HepG2 (cell line): ENCODE measurements around the gene SLCO3A1. TPM values are rescaled to one million over a fixed set of nuclear protein-coding genes. Genes with fewer than 3 reads are reported as not detected.

Source experiments
- ATAC-seq: fragments of 200-7000 bp; cut with Tn5 transposase; 3 replicates; pipeline ENCODE4 v1.9.1; 2020; ENCODE audit warnings: mild to moderate bottlenecking, moderate library complexity
- BruUV-seq: library from RNA; stranded (reverse); fragments of 400-500 nt; replicated peaks from 2 replicates; lab custom pipeline; 2021; lab: Mats Ljungman, UMichigan
- CTCF ChIA-PET: fragments of 300-600 bp; formaldehyde crosslinking; extraction: SDS; loops from one replicate; lab custom pipeline; 2021; ENCODE audit warnings: low total read pairs, inconsistent platforms, low intra/inter-chr PET ratio; lab: Yijun Ruan, JAX
- POLR2A ChIA-PET: fragments of 350-600 bp; sonication (Branson Sonifier 250); formaldehyde crosslinking; loops from one replicate; lab custom pipeline; 2020; ENCODE audit warnings: antibody characterized with exemption, inconsistent platforms; lab: Yijun Ruan, JAX
- DNase-seq: peaks from one replicate; pipeline ENCODE4 v3.0.0-alpha.2; 2015; ENCODE audit warnings: low spot score
- FAIRE-seq: peaks from 3 replicates; lab custom pipeline; 2011; peaks lifted over from hg19 to GRCh38; lab: Jason Lieb, UNC
- H2AFZ ChIP-seq: one replicate; pipeline ENCODE4 v1.6.1; 2011; ENCODE audit warnings: low read length, inconsistent platforms
- H3K27ac ChIP-seq: fragments of 300-600 bp; 3 replicates; pipeline ENCODE4 v1.8.0; 2011; ENCODE audit warnings: mixed run types, mild to moderate bottlenecking, mixed read lengths, low read length, inconsistent platforms; ENCODE audit not compliant: insufficient read depth; ENCODE audit errors: extremely low read length
- H3K27me3 ChIP-seq, 2 experiments: fragments of 200-600 bp in 1 of 2; 2 replicates in 1 of 2; 3 replicates in 1 of 2; pipeline versions ENCODE4 v1.6.0 to v1.8.0; 2011; ENCODE audit warnings: low read length in 2 of 2, mild to moderate bottlenecking in 2 of 2, moderate library complexity in 2 of 2, inconsistent platforms in 1 of 2; ENCODE audit not compliant: insufficient read depth in 2 of 2, control insufficient read depth in 1 of 2
- H3K36me3 ChIP-seq, 2 experiments: fragments of 200-600 bp in 1 of 2; replicated peaks in 1 of 2; 2 replicates in 1 of 2; 3 replicates in 1 of 2; pipeline versions ENCODE4 v1.5.1 to v1.8.0; 2011; ENCODE audit warnings: low read length in 2 of 2, inconsistent platforms in 1 of 2; ENCODE audit not compliant: insufficient read depth in 2 of 2, control insufficient read depth in 1 of 2
- H3K4me1 ChIP-seq: 2 replicates; pipeline ENCODE4 v1.5.1; 2012; ENCODE audit warnings: low read length, inconsistent platforms; ENCODE audit not compliant: insufficient read depth
- H3K4me2 ChIP-seq: 2 replicates; pipeline ENCODE4 v1.6.0; 2011; ENCODE audit warnings: low read depth, low read length, inconsistent platforms
- H3K4me3 ChIP-seq, 3 experiments: fragments of 200-600 bp in 1 of 3; sonication (generic), shearing (Covaris generic) in 1 of 3; replicated peaks in 1 of 3; 2 replicates each; pipeline ENCODE4 v1.5.1; 2011 to 2016; ENCODE audit warnings: low read length in 3 of 3, inconsistent platforms in 2 of 3, low read depth in 2 of 3, mild to moderate bottlenecking in 2 of 3, control low read depth in 1 of 3, mixed read lengths in 1 of 3; ENCODE audit not compliant: insufficient read depth in 1 of 3
- H3K79me2 ChIP-seq: one replicate; pipeline ENCODE4 v1.6.1; 2011; ENCODE audit warnings: low read length, inconsistent platforms; ENCODE audit not compliant: insufficient read depth
- H3K9ac ChIP-seq: 2 replicates; pipeline ENCODE4 v1.6.0; 2011; ENCODE audit warnings: mild to moderate bottlenecking, low read depth, low read length, inconsistent platforms; ENCODE audit not compliant: insufficient read depth
- H3K9me3 ChIP-seq: 2 replicates; pipeline ENCODE4 v1.5.1; 2012; ENCODE audit warnings: mild to moderate bottlenecking, low read length
- H4K20me1 ChIP-seq: 2 replicates; pipeline ENCODE4 v1.6.0; 2011; ENCODE audit warnings: inconsistent platforms, mild to moderate bottlenecking, low read length, moderate library complexity; ENCODE audit not compliant: insufficient read depth
- CHCHD3 ChIP-seq: sonication (generic); formaldehyde crosslinking; IDR thresholded peaks from 2 replicates; pipeline ENCODE4 v1.8.0; 2022; ENCODE audit warnings: mild to moderate bottlenecking, missing genetic modification reagents, moderate library complexity
- ELF3 ChIP-seq: IDR thresholded peaks from 2 replicates; pipeline ENCODE4 v1.6.1; 2016; ENCODE audit warnings: missing genetic modification reagents, missing compliant biosample characterization
- GPBP1L1 ChIP-seq: sonication (generic); formaldehyde crosslinking; IDR thresholded peaks from 2 replicates; pipeline ENCODE4 v1.5.0; 2020; ENCODE audit warnings: mild to moderate bottlenecking, missing genetic modification reagents
- HCFC1 ChIP-seq: fragments of 150-350 bp; IDR thresholded peaks from 2 replicates; pipeline ENCODE4 v1.6.1; 2014; ENCODE audit warnings: low read depth, low read length
- HNRNPK ChIP-seq: fragments of 200-400 bp; formaldehyde crosslinking; IDR thresholded peaks from 2 replicates; pipeline ENCODE4 v1.6.1; 2018; ENCODE audit warnings: low read length, low read depth, moderate library complexity, mild to moderate bottlenecking; ENCODE audit not compliant: poor library complexity, severe bottlenecking
- NFRKB ChIP-seq: fragments of 450-650 bp; IDR thresholded peaks from 2 replicates; pipeline ENCODE4 v1.6.1; 2017
- PRDM10 ChIP-seq: sonication (generic); formaldehyde crosslinking; IDR thresholded peaks from 2 replicates; pipeline ENCODE4 v1.4.0; 2020; ENCODE audit warnings: low read depth, missing genetic modification reagents
- SP1 ChIP-seq, 2 experiments: fragments of 450-650 bp in 1 of 2; sonication (generic) in 1 of 2; formaldehyde crosslinking in 1 of 2; IDR thresholded peaks; 2 replicates each; pipeline versions ENCODE4 v1.4.0 to v1.6.1; 2016 to 2020; ENCODE audit warnings: missing genetic modification reagents in 1 of 2
- TEAD3 ChIP-seq: optimal IDR thresholded peaks from 2 replicates; pipeline ENCODE3; 2016; ENCODE audit warnings: borderline replicate concordance
- YEATS2 ChIP-seq: sonication (generic); formaldehyde crosslinking; IDR thresholded peaks from 2 replicates; pipeline ENCODE4 v1.4.0; 2020; ENCODE audit warnings: missing genetic modification reagents, borderline replicate concordance
- ZFP36L2 ChIP-seq: sonication (generic); formaldehyde crosslinking; IDR thresholded peaks from 2 replicates; pipeline ENCODE4 v1.4.0; 2020; ENCODE audit warnings: missing genetic modification reagents
- ZNF264 ChIP-seq: sonication (generic); formaldehyde crosslinking; IDR thresholded peaks from 2 replicates; pipeline ENCODE4 v1.4.0; 2020; ENCODE audit warnings: missing genetic modification reagents
- ZNF451 ChIP-seq: sonication (generic); formaldehyde crosslinking; IDR thresholded peaks from 2 replicates; pipeline ENCODE4 v1.5.0; 2020; ENCODE audit warnings: mild to moderate bottlenecking, missing genetic modification reagents
- ZNF660 ChIP-seq: sonication (generic); formaldehyde crosslinking; IDR thresholded peaks from 2 replicates; pipeline ENCODE4 v1.5.1; 2020; ENCODE audit warnings: mild to moderate bottlenecking, low read depth, missing genetic modification reagents, borderline replicate concordance
- ZNF772 ChIP-seq: sonication (generic); formaldehyde crosslinking; IDR thresholded peaks from 2 replicates; pipeline ENCODE4 v1.5.0; 2020; ENCODE audit warnings: mild to moderate bottlenecking, missing genetic modification reagents
- ZSCAN29 ChIP-seq: sonication (generic); formaldehyde crosslinking; conservative IDR thresholded peaks from 2 replicates; pipeline ENCODE4 v1.4.0; 2020; ENCODE audit warnings: mild to moderate bottlenecking, missing genetic modification reagents
- WGBS: methylation state at CpG from one replicate; pipeline ENCODE4 v1.1.6; 2017; ENCODE audit warnings: low lambda C conversion rate; 5-methylcytosine and 5-hydroxymethylcytosine counted together
- in situ Hi-C: cut with HindIII; loops from 2 replicates; pipeline ENCODE4 v1.10.0; 2017; ENCODE audit warnings: low pct_unique_long_range_greater_than_20kb; ENCODE audit not compliant: extremely low pct_ligation_motif_present
- intact Hi-C: fragments of 100-400 bp; cut with micrococcal nuclease; formaldehyde crosslinking; loops from one replicate; pipeline ENCODE4 v1.10.0; 2022; ENCODE audit not compliant: unreplicated experiment
- polyA plus RNA-seq, 8 experiments: library from polyadenylated mRNA; depleted of rRNA in 3 of 8; stranded (reverse) in 7 of 8; unstranded in 1 of 8; fragments of >200 nt; fragmentation: Illumina TruSeq in 4 of 8; extraction: Trizol in 4 of 8; gene quantifications; 2 replicates each; pipeline versions ENCODE4 v1.2.1 to v1.2.3, GENCODE V29; 2011 to 2016; ENCODE audit warnings: low read depth in 4 of 8, missing spikeins in 1 of 8, mixed read lengths in 1 of 8; ENCODE audit not compliant: insufficient read depth in 1 of 8
- total RNA-seq, 5 experiments: library from RNA; depleted of rRNA; stranded (reverse); fragments of >200 nt; fragmentation: Illumina TruSeq; extraction: Trizol; gene quantifications; 2 replicates each; pipeline ENCODE4 v1.2.3, GENCODE V29; 2016; ENCODE audit warnings: low read depth in 1 of 5

SLCO3A1 gene
- total and polyA plus RNA-seq, 2 of the 13 experiments (the other 11 are each of a cell fraction or from before 2014, with no cell fraction given): 0.02 TPM; not detected in 1

GRCh38 chr15:91813924-91814323 lies 39.6 kb upstream of the SLCO3A1 start:
- DNase-seq (no peak), FAIRE-seq (no peak), ATAC-seq (no peak)
- H4K20me1 ChIP-seq: no peaks in the 10 kb centered on the region
- H3K79me2 ChIP-seq: no peaks in the 10 kb centered on the region
- ChIA-PET CTCF (no interaction called here), POLR2A (no interaction called here)
- no peak overlapping the region for H3K4me3 ChIP-seq
- no peaks in the 10 kb centered on the region; a peak in 1 of 5 replicates for H3K27me3 ChIP-seq
- H3K36me3 ChIP-seq: no peaks in the 10 kb centered on the region
- 2% methylated on average over 2 of the region's 2 CpGs for WGBS
- TF ChIP-seq TEAD3 (CRISPR knock-in tag) (no peak), NFRKB (no peak), HNRNPK (no peak), ELF3 (CRISPR knock-in tag) (no peak), ZNF264 (CRISPR knock-in tag) (no peak), CHCHD3 (CRISPR knock-in tag) (no peak)
- H2AFZ ChIP-seq: no peak overlapping the region
- H3K27ac ChIP-seq: no peak overlapping the region
- in situ Hi-C loops (no loop called here), intact Hi-C loops (no loop called here)
- H3K9me3 ChIP-seq: peaks cover 27% of the 10 kb centered on the region
- no peaks in the 10 kb centered on the region for H3K4me1 ChIP-seq
- BruUV-seq: no TSS peak
- no peak overlapping the region for H3K4me2 ChIP-seq
- H3K9ac ChIP-seq: no peak overlapping the region

- intact Hi-C loops (no loop called here), in situ Hi-C loops (no loop called here)
- H3K4me3 ChIP-seq: no peak overlapping the region
- ATAC-seq (no peak), FAIRE-seq (no peak), DNase-seq (no peak)
- no peaks in the 10 kb centered on the region for H3K79me2 ChIP-seq
- no peaks in the 10 kb centered on the region for H3K36me3 ChIP-seq
- H3K9ac ChIP-seq: no peak overlapping the region
- no peak overlapping the region for H3K27ac ChIP-seq
- H3K27me3 ChIP-seq: no peaks in the 10 kb centered on the region
- ChIA-PET POLR2A (no interaction called here), CTCF (no interaction called here)
- H3K9me3 ChIP-seq: peaks cover 27% of the 10 kb centered on the region
- no peaks in the 10 kb centered on the region for H3K4me1 ChIP-seq
- H2AFZ ChIP-seq: no peak overlapping the region
- no peaks in the 10 kb centered on the region for H4K20me1 ChIP-seq
- H3K4me2 ChIP-seq: no peak overlapping the region
- WGBS: 11% methylated on average over 3 of the region's 3 CpGs
- no TSS peak for BruUV-seq
- TF ChIP-seq ZNF660 (CRISPR knock-in tag) (no peak), HCFC1 (no peak), ZNF772 (CRISPR knock-in tag) (no peak), YEATS2 (no peak), PRDM10 (CRISPR knock-in tag) (no peak), ZNF451 (CRISPR knock-in tag) (no peak), SP1 (IDR thresholded peaks at IDR 0.05) (no peak), SP1 (CRISPR knock-in tag; IDR thresholded peaks at IDR 0.05) (no peak), GPBP1L1 (no peak), ZSCAN29 (CRISPR knock-in tag) (no peak), ZFP36L2 (CRISPR knock-in tag) (no peak)
Measured at GRCh38 chr15:91816942-91817341, 36.6 kb upstream of the SLCO3A1 start.
